GM19238 (cell line): ENCODE results near the gene KCNMA1.

Experiments used
- DNase-seq: peaks from one replicate; pipeline ENCODE4 v3.0.0; 2011; ENCODE audit warnings: low spot score; ENCODE audit not compliant: insufficient read length

Gene KCNMA1

DNA sequence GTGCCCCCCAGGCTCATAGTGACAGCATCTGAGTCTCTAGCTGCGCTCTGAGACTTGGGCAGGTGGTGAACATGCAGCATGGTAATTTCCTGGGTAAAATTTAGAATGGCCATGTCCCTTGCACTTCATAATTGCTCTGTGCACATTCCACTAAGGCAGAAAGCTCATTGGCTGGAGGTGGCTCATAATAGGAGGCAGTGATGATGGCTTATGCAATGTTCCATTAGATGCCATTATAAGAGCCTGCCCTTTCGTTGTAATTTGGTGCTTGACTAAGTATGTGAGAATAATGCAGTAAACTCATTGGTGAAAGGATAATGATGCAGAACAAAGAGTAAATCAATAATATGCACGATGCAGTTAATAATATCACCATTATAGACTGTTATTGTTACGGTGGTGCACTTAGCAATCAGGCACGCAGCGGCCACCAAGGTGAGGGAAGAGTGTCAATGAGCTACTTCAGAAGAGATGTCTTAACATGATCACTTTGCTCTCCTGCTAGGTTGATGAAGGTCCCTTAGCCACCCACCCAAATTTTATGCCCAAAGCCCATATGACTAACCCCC is 545.9 kb downstream of the KCNMA1 start:
- DNase-seq, result no peak

DNA sequence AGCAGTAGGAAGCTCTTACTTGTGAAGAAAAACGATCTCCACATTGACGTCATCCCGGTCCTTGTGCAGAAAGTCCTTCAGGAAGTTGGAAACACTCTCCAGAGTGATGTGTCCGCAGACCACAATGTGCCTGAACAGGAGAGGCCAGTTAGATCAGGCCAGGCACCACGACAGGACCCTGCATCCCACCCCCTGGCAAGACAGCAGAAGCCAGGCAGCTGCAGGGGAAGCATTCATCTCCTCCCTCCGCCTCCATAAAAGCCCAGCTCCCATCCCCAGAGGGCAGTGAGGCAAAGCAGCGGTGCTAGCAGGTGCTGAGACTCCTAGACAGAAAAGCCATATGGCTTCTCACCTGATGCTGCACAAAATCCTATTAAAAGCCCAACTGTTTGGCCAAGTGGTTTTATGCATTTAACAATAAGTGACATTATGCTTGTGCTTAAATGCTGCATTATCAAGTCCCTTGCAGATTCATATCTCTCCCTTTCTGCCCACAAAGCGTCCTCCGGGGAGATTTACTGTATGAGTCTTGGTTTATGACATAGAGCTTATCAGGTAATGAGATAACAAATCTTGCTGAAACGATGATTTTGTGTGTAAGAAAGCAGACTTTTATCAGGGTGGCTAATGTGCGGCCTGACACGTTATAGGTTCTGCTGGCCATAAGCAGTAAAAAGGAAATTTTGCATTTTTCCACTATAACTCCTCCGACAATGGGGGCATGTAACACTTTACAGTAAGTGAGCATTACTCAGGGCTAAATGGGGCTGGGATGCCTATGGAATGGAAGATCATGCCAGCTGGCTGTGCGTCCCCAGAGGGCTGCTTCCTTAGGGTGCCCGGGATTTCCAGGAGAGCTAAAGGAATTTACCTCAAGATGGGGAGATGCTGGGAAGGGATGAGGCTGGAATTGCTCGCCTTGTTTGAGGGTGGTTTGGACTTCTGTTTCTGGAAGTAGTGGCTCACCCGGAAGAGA is 546.9 kb downstream of the KCNMA1 start:
- no peak for DNase-seq

DNA sequence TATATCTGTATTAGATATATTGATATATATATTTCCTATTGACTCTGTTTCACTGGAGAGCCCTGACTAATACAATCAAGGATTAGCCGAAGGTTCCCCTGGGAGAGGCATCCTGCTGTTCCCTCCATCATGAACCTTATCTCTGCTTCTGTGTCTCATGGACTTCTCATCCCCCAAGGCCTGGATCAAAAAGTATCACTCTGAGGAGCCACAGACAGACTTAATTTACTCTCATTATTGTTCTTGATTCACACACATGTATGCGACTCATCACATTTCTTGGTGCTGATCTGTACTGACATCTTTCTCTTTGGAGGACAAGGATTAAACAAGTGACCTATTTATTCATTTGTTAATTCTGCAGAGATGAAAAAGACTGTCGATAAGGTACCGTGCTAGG is 550.2 kb downstream of the KCNMA1 start:
- DNase-seq, result no peak

GRCh38 chr10:77086081-77086480 is 551.5 kb downstream of the KCNMA1 start:
- no peak for DNase-seq

DNA sequence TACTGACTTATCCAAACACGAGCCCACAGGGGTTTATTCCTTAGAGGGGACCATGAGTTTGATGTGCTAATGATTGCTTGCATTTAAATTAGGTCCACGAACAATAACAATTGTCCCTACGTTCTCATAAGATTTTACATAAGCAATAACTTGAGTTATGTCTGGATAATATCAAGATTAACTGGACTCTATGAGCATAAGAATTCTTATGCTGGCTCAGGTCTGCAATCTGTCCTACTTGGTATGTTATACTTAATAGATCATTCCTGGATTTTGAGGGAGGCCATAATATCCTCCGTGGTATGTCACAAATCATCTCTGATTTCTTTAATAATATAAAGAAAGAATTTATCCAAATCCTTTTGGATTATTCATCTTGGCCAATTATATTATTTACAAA is 552.3 kb downstream of the KCNMA1 start:
- no peak for DNase-seq

- no peak for DNase-seq
Observed at GRCh38 chr10:77084431-77085144, 553.0 kb downstream of the KCNMA1 start.

DNA sequence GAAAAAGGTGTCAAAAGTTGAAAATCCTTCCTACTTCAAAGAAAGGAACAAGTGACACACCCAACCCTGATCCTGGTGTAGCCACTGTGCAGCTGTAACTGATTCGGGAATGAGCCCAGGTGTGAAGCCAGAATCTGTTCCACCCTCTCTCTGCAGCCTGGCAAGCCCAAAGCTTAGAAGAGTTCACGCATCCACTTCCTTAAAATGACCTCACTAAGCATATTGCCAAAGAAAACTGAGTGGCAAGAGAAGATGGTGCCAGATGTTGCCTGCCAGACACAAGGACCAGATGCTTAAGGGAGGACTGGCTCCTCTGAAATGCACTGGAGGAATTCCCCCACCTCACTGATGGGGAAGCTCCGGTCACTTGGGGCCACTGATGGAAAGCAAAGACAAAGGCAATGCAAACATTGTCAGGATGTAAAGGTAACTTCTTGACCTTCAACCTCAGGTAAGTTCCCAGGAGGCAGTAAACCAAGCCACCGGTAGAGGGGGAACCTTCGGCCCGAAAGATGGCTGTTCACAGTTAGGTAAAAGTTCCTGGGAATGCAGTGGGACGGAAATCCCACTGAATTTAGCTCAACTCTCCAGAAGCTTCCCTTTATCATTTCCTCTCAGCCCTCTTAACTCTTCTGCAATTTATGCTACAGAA is 554.9 kb downstream of the KCNMA1 start:
- DNase-seq, result no peak

- no peak for DNase-seq
Observed at GRCh38 chr10:77081481-77081891, 556.1 kb downstream of the KCNMA1 start.

- no peak for DNase-seq
Observed at GRCh38 chr10:77080361-77081027, 557.1 kb downstream of the KCNMA1 start.

GRCh38 chr10:77079592-77080300 is 557.9 kb downstream of the KCNMA1 start:
- DNase-seq, result no peak

DNA sequence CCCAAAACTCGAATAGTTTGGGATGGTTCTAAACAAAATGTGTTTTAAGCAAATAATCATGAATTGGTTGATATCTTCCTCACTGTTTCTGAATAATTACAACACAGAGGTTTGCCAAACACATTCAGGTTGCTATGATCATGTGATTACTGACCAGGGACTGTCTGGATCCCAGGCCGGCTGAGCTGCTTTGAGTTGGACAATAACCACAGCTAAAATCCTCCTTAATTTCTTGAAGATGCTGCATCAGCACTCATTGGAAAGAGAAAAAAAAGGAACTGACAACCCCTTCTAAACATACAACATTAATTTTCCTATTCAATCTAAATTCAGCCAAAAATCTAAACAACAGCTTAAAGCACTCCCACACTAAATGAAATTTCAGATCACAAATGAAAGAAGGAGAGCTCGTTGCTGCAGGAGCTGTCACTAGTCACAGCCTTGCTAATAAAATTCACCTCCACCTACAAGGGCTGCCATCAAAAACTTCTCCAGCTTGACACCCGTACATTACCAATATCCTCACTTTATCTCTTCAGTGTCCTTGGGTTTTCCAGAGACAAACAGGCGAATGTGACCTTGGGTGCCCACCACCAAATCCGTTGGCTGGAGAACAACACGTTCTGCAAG is 560.2 kb downstream of the KCNMA1 start:
- DNase-seq, result no peak

DNA sequence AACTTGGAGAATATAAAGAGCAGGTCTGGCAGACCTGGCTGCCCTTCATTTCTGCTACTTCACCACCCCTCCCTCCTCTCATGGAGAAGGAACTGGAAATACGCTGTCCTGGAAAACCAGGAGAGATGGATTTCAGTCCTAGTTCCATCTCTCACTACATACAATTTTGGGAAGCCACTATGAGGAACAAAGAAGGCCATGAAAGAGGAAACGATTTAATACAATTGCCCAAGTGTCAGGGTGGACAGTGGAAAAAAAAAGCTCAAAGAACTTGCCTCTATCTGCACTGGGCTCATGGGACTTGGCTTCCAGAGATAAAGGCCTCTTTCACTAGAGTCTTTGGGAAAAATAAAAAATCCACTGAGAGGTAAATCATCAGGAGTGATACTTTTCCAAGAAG is 561.7 kb downstream of the KCNMA1 start:
- DNase-seq, result no peak

DNA sequence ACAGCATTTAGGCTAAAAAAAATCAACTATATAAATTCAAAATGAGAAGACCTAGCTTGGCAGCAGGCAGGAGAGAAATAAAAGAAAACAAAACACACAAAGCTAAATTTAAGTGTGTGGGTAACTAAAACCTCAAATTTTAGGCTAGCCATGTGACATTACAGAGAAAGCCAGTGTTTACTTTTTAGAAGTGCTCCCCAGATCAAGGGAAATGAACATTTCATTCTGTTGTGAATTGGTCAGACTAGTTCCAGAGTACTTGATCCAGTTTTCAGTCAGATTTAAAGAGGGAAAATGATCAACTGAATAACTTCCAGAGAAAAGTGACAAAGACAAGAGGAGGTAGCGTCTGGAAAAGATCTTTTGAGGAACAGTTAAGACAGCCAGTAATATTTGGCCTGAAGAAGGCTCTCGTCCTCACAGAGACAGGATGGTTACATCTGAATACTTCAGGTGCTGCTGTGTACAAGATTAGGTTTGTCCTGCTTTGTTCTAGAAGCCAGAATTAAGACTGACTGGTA is 563.4 kb downstream of the KCNMA1 start:
- DNase-seq, result no peak

DNA sequence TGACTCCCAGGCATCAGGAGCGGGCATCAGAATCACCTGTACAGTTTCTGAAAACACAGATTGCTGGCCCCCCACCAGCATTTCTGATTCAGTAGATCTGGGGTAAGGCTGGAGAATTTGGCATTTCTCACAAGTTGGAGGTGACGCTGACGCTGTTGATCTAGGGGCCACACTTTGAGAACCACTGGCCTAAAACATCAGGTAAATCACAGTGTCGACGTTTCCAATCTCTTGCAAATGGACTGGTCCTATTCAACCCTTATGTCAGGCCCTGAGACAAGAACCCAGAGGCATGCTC is 564.0 kb downstream of the KCNMA1 start:
- DNase-seq, result no peak

DNA sequence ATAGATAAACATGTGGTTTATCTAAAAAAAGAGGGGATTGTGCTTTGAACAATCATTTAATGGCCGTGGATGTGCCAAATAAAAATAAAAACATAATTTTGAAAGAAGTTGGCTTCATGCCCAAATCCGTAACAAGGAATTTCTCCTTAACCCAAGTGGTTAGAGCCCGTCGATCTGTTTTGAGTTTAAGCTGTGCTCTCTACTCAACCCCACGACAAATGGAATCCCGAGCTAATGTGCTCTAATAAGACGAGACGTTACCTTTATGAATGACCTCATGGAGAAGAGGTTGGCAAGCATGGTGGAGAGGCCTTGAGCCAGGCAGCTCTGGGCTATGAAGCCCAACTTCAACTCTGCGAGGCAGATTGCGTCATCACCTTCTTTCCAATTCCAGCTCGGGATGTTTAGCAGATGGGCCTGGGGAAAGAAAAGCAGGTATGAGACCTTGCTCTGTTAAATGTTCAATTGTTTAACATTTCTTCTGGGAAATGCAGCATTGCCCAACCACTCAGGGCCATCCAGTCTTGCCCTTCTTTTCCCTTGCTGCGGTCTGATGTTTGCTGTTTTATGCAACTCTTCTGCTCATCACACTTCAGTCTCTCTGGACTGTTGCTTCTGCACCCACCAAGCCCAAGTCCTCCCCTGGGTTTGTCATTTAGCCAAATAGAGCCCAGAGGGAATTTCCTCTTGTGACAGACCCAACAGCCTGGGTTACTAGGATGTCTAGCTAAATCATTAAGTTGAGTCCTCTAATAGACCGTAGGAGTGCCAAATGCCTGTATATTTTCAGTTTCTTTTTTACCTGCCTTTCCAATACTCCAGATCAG is 564.6 kb downstream of the KCNMA1 start:
- DNase-seq, result no peak

- DNase-seq, result no peak
Observed at GRCh38 chr10:77072361-77072835, 565.2 kb downstream of the KCNMA1 start.

DNA sequence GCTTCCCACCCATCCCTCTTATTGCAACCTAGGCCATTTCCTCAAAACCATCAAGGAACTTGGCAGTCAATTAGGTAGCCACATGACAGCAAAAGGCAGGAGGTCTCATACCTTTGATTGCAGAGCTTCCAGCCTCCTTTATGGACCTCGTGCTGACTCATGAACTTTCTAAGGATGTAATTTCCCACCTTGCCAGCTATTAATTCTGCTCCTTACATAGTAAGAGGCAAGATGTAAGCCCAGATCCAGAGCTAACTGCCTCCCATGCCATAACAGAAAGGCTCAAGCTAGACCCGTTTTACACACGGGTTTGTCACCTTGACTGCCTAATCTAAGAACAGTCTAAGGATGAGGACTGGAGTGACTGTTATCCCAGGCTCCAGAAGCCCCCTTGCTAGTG is 565.7 kb downstream of the KCNMA1 start:
- no peak for DNase-seq

DNA sequence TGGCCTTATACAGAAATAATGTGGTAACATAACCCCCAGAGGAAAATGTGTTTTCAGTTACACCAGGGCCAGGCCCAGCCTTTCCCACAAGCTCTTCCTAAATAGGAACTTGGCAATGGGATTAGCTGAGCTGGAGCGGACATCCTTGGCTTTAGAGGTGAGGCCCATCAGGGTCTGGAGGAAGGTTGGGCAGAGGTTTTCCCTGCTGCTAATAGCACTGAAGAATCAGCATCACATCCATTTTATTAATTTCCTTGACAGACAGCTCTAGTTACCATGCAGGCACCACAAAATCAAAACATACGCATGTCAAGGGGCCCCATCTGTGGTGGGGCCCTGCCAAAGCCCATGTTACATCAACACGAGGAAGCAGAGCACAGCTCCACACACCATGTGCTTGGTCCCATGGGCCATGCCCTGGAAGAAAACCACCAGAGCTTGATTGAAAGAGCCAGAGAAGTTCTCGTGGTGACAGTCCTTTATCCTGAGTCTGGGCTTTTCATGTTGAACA is 566.6 kb downstream of the KCNMA1 start:
- DNase-seq, result no peak

DNA sequence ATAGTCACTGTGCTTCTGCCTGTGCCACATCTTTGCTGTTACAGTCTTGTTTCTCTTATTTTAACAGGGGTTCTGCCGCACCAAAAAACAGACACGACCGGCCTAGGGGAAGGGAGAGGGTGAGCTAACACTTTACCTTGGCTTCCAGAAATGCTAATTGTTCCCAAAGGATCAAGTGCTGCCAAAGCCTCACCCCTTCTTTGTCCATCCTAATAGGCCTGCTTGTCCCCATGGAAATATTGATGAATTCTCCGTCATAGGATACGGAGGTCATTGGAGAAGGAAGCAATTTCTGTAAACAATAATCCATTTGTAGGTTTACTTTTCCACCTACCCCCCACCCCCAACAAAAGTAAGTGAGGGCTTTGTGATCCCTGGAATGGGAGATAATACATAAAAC is 567.3 kb downstream of the KCNMA1 start:
- DNase-seq, result no peak
